Measurements from ENCODE around the gene RTL10.

Gene RTL10

GRCh38 chr22:19854778-19855503 lies at the start of gene RTL10, which contains the start of gene GNB1L:
RTL10 (minus strand) TSS chr22:19854874; CDS start chr22:19852261, 2,613 bp downstream.
GNB1L (minus strand) TSS chr22:19854874; CDS start chr22:19821355, 33,519 bp downstream.
- peak; percentile 97 for DNase-seq (ENCODE audit: low spot score)

GRCh38 chr22:19904174-19904856 lies 49.6 kb upstream of the RTL10 start:
- no peak for DNase-seq (ENCODE audit: low spot score)

GRCh38 chr22:19903513-19903912 lies 48.8 kb upstream of the RTL10 start:
- DNase-seq (ENCODE audit: low spot score), result no peak

- no peak for DNase-seq (ENCODE audit: low spot score)
Observed at GRCh38 chr22:19903031-19903430, 48.4 kb upstream of the RTL10 start.

- no peak for DNase-seq (ENCODE audit: low spot score)
Observed at GRCh38 chr22:19902245-19902715, 47.6 kb upstream of the RTL10 start.

- no peak for DNase-seq (ENCODE audit: low spot score)
Observed at GRCh38 chr22:19901577-19902244, 47.0 kb upstream of the RTL10 start.

GRCh38 chr22:19900707-19901436 lies 46.2 kb upstream of the RTL10 start:
- no peak for DNase-seq (ENCODE audit: low spot score)

GRCh38 chr22:19898831-19899567 lies 44.3 kb upstream of the RTL10 start:
- no peak for DNase-seq (ENCODE audit: low spot score)

- DNase-seq (ENCODE audit: low spot score), result no peak
Observed at GRCh38 chr22:19898145-19898544, 43.5 kb upstream of the RTL10 start.

- DNase-seq (ENCODE audit: low spot score), result no peak
Observed at GRCh38 chr22:19897726-19898125, 43.1 kb upstream of the RTL10 start.

- no peak for DNase-seq (ENCODE audit: low spot score)
Observed at GRCh38 chr22:19896665-19897355, 42.1 kb upstream of the RTL10 start.

GRCh38 chr22:19895160-19895849 lies 40.6 kb upstream of the RTL10 start:
- no peak for DNase-seq (ENCODE audit: low spot score)

- DNase-seq (ENCODE audit: low spot score), result no peak
Observed at GRCh38 chr22:19893363-19893762, 38.7 kb upstream of the RTL10 start.

GRCh38 chr22:19892925-19893324 lies 38.3 kb upstream of the RTL10 start:
- DNase-seq (ENCODE audit: low spot score), result no peak

- no peak for DNase-seq (ENCODE audit: low spot score)
Observed at GRCh38 chr22:19892257-19892879, 37.7 kb upstream of the RTL10 start.

GRCh38 chr22:19891317-19892256 lies 36.9 kb upstream of the RTL10 start:
- no peak for DNase-seq (ENCODE audit: low spot score)

GRCh38 chr22:19890502-19891316 lies 36.0 kb upstream of the RTL10 start:
- peak; percentile 30 for DNase-seq (ENCODE audit: low spot score)

GRCh38 chr22:19889951-19890350 lies 35.3 kb upstream of the RTL10 start:
- DNase-seq (ENCODE audit: low spot score), result no peak
